22Rv1 (cell line): ENCODE data around the gene PRR12.

Experiments used
- CTCF ChIP-seq: fragments of 450-650 bp; IDR thresholded peaks from 2 replicates; pipeline ENCODE4 v1.5.1; 2017; ENCODE audit warnings: mild to moderate bottlenecking
- ZFX ChIP-seq: fragments of 450-650 bp; IDR thresholded peaks from 2 replicates; pipeline ENCODE4 v1.6.1; 2017; ENCODE audit warnings: antibody characterized with exemption, borderline replicate concordance

GRCh38 chr19:49579947-49580263 lies 11.1 kb upstream of the PRR12 start:
- TF ChIP-seq CTCF (no peak), ZFX (no peak)
